Muscle layer of colon (tissue), 2 donors: ENCODE results near the gene MSLN.

ENCODE experiments used
- H3K27ac ChIP-seq: one replicate; pipeline ENCODE4 v1.7.0; 2013; ENCODE audit warnings: low read depth, mild to moderate bottlenecking, low read length, moderate library complexity
- H3K27me3 ChIP-seq, 2 donors: one replicate each; pipeline ENCODE4 v1.7.0; 2013; ENCODE audit warnings: low read length in 2 of 2, mild to moderate bottlenecking in 2 of 2; ENCODE audit not compliant: insufficient read depth in 2 of 2, control insufficient read depth in 1 of 2
- H3K36me3 ChIP-seq: one replicate; pipeline ENCODE4 v1.7.0; 2013; ENCODE audit warnings: mild to moderate bottlenecking, low read length; ENCODE audit not compliant: insufficient read depth
- H3K4me1 ChIP-seq: one replicate; pipeline ENCODE4 v1.7.0; 2013; ENCODE audit warnings: mild to moderate bottlenecking, low read length; ENCODE audit not compliant: insufficient read depth
- H3K4me3 ChIP-seq, 2 donors: one replicate each; pipeline ENCODE4 v1.7.0; 2013; ENCODE audit warnings: low read length in 2 of 2, low read depth in 1 of 2, mild to moderate bottlenecking in 1 of 2, moderate library complexity in 1 of 2
- H3K9ac ChIP-seq: one replicate; pipeline ENCODE4 v1.7.0; 2013; ENCODE audit warnings: low read length
- H3K9me3 ChIP-seq: one replicate; pipeline ENCODE4 v1.7.0; 2013; ENCODE audit warnings: mild to moderate bottlenecking, low read length
- donor health status: abdominal sarcoma.
- donor health status: Adenocarcinoma of cecum.

The MSLN gene

DNA sequence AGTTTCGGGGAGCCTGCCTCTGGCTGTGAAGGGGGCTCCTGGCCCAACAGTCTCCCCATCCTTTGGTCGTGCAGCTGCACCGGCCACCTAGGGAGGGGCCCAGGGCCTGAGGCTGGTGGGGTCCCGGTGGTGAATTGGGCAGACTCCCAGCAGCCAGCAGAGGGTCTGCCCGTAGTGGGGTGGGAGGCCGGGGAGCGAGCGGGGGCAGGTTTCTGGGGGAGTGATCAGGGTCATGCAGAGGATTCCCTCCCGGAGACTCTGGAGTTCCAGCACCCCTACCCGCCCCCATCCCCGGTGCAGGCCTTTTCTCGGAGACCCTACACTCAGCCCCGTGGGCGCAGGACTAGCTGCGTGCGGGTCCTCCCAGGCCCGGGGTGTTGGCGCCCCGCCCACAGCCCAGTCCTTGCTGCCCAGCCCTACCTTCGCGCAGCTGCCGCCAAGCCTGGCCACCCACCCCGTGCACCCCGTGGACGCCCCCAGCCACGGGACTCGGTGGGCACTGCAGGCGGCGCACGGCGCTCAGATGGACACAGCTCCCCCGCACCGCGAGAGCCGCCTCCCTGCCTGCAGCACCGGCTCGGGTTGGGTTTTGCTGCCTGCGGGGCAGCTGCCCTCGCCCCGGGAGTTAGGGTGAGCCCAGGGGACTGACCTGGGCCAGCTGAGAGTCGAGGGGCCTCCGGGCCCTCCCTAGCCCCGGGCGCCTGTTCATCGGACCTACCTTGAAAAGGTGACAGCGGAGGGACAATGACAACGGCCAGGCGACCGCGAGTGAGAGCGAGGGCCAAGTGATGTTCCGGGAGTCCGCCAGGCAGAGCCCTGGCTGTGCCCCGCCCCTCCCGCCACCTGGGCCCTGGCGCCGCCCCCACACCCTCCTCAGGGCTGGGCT, 39.7 kb downstream of the MSLN start, which contains the start of gene GNG13:
TSS of gene GNG13 (minus strand) at position 787 of the 886 bp plus-strand sequence. CDS start 1,657 bp downstream, outside the sequence.
- Histone ChIP-seq H3K9me3 (no peaks in the 10 kb centered on the region), H3K27ac (no peak within 1 kb of the TSS), H3K27me3 (peaks cover 7 to 59% of the 10 kb centered on the region in 2 donors), H3K9ac (no peak within 1 kb of the TSS), H3K36me3 (no peaks in the 10 kb centered on the region), H3K4me1 (no peaks in the 10 kb centered on the region), H3K4me3 (no peak within 1 kb of the TSS)

DNA sequence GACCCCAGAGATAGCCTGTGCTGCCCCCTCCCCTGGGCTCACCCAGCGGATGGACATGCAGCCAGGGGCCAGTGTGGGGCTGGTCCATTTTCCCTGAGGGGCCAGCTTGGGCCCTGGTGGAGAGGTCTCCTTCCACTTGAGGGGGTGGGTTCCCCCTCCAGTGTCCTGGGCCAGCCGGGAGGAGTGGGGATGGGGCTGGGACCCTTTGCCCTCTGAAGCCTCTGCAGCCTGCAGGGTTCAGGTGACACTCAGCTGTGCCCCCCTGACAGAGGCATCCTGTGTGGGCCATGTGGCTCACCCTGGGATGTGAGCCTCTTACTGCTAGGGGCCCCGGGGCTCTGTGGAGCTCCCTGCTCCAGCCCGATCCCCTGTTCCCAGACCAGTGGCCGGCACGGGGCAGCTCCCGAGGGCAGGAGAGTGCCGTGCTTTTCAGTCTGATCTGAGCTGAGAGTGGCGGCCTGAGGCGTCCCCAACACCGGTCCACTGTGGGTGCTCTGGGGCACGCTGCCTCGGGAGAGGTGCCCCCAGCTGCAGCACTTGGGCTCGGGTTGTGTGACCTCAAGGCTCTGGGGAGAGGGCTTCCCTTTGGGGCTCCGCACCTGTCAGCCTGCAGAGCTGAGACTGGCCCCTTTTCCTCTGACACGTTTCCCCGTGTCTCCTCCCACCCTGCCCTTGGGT, 40.4 kb downstream of the MSLN start:
- Histone ChIP-seq H3K36me3 (no peaks in the 10 kb centered on the region), H3K27ac (no peak overlapping the region), H3K27me3 (peaks cover 7 to 59% of the 10 kb centered on the region in 2 donors), H3K4me1 (no peaks in the 10 kb centered on the region), H3K4me3 (no peak overlapping the region), H3K9me3 (no peaks in the 10 kb centered on the region), H3K9ac (no peak overlapping the region)

DNA sequence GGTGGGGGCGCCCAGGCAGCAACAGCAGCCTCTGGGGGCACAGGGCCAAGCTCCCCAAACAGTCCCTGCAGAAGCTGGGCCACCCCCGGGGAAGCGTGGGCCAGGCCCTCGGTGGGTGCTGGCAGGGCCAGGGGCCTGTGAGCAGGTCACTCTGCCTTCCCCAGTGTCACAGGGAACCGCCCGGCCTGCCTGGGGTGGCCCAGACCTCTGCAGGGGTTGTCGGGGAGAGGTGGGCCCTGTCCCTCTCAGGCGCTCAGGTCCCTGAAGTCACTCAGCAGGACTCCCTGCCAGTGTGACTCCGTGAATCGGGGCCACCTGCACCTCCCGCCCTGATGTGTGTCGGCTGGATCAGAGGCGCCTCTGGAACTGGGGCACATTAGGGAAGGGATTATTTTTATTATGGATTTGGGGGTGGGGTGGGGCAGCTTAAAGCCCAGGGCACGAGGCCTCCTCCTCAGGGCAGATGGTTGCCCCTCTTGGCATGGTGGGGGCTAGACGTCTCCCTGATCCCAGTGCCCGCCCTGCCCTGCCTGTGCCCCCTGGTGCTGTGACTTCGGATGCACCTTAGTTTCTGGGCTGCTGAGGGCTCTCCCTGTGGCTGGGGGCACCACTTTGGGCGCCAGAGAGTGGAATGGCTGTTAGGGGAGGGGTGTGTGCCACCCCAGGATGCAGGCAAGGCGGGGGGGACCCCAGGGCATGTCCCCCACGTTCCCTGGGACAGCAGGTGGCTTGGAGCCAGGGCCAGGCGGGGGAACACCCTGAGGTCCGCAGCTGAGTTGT, 41.2 kb downstream of the MSLN start:
- Histone ChIP-seq H3K36me3 (no peaks in the 10 kb centered on the region), H3K4me3 (no peak overlapping the region), H3K9ac (no peak overlapping the region), H3K27ac (no peak overlapping the region), H3K4me1 (no peaks in the 10 kb centered on the region), H3K27me3 (peaks cover 7 to 51% of the 10 kb centered on the region in 2 donors), H3K9me3 (no peaks in the 10 kb centered on the region)

DNA sequence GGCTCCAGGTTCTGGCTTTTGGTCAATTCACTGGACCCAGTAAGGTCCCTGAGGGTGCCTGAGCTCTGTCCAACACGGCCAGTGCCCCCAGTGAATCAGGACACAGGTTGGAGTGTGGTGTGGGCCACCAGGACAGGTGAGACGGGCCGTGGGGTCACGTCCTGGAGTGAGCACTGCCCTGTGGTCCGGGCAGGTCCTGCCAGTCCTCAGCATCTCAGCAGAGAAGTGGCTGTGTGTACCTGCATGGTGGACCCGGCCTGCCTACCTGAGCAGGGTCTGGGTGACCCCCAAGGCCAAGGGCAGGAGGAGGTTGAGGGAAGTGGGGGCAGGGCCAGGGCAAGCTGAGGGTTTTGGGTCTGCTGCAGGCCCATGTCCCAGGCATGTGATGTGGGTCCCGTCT, 41.9 kb downstream of the MSLN start:
- no peaks in the 10 kb centered on the region for H3K4me1 ChIP-seq
- H3K27me3 ChIP-seq: peaks cover 7 to 46% of the 10 kb centered on the region in 2 donors

DNA sequence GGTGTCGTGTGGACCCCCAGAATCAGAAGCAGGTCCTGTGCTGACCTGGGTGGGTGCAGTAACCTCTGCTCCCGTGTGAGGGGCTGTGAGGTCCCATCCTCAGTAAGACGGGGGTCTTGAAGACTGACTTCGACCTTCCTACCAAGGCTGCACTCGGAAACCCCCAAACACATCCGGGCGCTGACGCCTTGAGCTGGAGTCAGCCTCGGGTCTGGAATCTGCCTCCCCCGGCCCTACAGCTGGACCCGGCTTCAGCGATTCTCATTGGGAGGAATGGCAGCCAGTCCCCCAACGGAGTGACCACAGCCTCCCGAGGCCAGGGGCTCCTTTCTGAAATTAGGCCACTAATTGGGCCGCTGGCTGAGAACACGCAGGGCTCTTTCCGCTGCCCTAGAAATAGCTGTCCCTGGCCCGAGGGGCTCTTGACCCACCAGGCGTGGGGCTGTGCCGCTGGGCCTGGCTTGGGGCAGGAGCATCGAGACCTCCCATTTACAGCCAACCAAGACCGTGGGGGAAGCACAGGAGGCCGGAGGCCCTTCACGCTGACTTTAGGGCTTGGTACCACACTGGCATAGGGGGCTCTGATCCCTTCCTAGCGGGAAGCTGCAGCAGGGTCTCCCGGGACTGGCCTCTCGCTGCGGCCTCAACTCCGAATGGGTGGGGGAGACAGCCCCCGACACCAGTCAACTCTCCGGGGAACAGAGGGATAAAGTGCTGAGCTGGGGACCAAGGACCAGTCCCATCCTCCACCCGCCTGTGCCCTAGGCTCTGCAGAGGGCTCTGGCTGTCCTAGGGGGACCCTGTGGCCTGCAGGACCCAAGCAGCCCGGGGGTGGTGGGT, 42.6 kb downstream of the MSLN start:
- peaks cover 7 to 44% of the 10 kb centered on the region in 2 donors for H3K27me3 ChIP-seq
- no peaks in the 10 kb centered on the region for H3K9me3 ChIP-seq
- no peaks in the 10 kb centered on the region for H3K36me3 ChIP-seq
- H3K9ac ChIP-seq: no peak overlapping the region
- H3K4me3 ChIP-seq: no peak overlapping the region
- H3K27ac ChIP-seq: no peak overlapping the region
- H3K4me1 ChIP-seq: no peaks in the 10 kb centered on the region

More for the DNA sequence above, 41.9 kb downstream of the MSLN start:
- Histone ChIP-seq H3K9ac (no peak overlapping the region), H3K27ac (no peak overlapping the region), H3K4me3 (no peak overlapping the region), H3K9me3 (no peaks in the 10 kb centered on the region), H3K36me3 (no peaks in the 10 kb centered on the region)

DNA sequence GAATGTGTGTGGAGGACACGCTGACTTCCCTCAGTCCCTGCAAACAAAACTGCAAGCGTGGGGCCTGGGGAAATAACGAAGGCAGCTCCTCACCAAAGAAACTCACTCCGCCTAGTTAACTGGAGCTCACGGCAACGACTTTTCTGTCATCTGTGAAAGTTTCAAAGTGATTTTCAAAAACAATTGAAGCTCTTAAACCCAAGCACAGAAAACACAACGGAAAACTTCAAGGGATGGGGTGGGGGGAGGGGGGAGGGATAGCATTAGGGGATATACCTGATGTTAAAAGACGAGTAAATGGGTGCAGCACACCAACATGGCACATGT, 43.2 kb downstream of the MSLN start:
- Histone ChIP-seq H3K9ac (no peak overlapping the region), H3K36me3 (no peaks in the 10 kb centered on the region), H3K9me3 (no peaks in the 10 kb centered on the region), H3K27ac (no peak overlapping the region), H3K4me3 (no peak overlapping the region), H3K4me1 (peaks cover 5% of the 10 kb centered on the region), H3K27me3 (peaks cover 7 to 39% of the 10 kb centered on the region in 2 donors)

DNA sequence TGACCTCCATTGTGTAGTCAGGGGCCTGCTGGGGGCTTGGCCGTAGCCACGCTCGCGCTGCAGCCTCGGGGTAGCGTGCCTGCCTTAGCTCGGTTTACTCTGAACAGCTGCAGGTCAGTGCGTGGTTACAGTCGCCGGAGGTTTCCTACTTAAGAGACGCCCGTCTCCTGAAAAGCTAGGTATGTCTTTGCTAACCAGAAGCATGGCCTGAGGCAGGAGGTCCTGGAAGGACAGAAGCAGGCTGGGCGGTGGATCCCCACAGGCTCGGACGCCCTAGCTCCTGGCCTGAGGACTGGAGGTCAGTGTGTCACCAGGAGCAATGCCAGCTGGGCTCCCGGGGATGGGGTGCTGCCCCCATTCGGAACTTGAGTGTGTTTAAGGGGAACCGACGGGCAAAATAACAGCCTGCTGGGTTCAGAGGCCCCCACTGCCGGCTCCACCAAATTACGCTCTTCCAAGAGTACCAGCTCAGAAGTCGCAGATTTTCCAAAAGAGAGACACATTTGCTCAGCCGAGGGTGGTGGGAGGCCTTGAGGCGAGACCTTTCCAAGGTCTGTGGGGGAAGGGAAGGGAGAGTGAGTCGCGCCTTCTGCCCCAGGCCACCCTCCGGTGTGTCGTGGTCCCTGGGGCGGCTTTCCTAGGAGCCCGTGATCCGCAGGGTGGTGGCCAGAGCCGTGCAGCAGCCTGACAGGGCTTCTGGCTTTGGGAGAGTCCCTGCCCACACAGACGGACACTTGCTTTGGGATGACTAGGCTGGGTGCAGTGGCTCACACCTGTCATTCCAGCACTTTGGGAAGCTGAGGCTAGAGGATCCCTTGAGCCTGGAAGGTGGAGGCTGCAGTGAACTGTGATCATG, 43.9 kb downstream of the MSLN start:
- H3K4me1 ChIP-seq: peaks cover 7% of the 10 kb centered on the region
- H3K27me3 ChIP-seq: peaks cover 7 to 35% of the 10 kb centered on the region in 2 donors
- H3K9me3 ChIP-seq: no peaks in the 10 kb centered on the region
- no peak overlapping the region for H3K27ac ChIP-seq
- H3K4me3 ChIP-seq: no peak overlapping the region
- no peaks in the 10 kb centered on the region for H3K36me3 ChIP-seq
- H3K9ac ChIP-seq: no peak overlapping the region

DNA sequence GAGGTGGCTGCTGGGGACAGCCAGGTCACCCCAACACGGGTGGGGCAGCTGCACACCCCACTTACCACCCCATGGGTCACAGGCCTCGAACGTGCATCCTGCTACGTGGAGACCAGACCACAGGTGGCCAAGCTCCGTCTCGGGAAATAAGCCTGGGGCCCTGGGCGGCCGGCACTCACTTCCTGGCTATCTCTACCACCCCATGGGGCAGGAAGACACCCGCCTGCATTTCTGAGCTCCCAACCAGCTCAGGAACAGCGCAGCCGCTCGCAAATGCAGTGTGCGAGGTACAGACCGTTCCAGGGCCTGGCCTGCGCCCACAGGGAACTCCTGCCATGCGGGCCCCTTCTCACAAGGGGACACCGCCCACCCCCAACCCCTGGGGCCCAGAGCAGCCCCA, 44.9 kb downstream of the MSLN start:
- no peaks in the 10 kb centered on the region for H3K36me3 ChIP-seq
- peaks cover 7 to 29% of the 10 kb centered on the region in 2 donors for H3K27me3 ChIP-seq
- no peak overlapping the region for H3K27ac ChIP-seq
- no peaks in the 10 kb centered on the region for H3K9me3 ChIP-seq
- H3K4me3 ChIP-seq: no peak overlapping the region
- H3K4me1 ChIP-seq: peaks cover 7% of the 10 kb centered on the region
- H3K9ac ChIP-seq: no peak overlapping the region

DNA sequence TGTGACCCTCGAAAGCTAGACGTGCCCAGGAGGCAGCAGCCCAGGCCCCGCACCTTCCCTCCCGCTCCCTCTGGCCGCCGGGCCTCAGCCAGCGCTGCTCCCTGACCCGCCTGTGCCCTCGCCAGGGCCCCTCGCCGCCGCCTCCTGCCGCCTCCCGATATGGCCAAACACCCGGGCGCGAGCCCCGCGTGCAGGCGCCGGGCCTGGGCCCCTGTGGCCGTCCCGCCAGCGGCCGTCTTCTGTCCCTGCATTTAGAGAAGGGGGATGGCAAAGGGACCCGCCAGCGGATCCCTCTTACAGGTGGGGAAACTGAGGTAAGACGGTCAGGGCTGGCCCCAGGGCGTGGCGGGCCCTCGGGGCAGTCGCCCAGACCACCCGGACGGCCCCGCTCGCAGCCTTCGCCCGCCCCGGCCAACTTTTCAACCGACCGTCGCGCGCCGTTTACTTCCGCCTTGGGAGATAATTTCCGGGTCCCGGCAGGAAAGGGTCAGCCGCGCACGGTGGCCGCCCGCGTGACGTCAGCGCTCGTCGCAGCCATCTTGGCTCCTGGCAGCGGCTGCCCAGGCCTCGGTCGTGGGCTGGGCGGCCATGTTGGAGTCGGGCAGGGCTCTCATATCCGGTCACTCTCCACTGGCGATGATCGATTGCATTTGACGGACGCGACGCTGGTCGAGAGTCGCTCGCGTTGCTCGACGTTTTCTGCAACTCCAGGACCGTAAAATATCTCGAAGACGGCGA, 47.0 kb downstream of the MSLN start:
- H3K9ac ChIP-seq: peak overlapping the region; percentile 57
- peaks cover 0 to 15% of the 10 kb centered on the region in 2 donors for H3K27me3 ChIP-seq
- H3K27ac ChIP-seq: peak overlapping the region; percentile 61
- H3K4me3 ChIP-seq: peak overlapping the region; percentile 70 to 91
- H3K36me3 ChIP-seq: no peaks in the 10 kb centered on the region
- H3K9me3 ChIP-seq: no peaks in the 10 kb centered on the region
- H3K4me1 ChIP-seq: peaks cover 7% of the 10 kb centered on the region

DNA sequence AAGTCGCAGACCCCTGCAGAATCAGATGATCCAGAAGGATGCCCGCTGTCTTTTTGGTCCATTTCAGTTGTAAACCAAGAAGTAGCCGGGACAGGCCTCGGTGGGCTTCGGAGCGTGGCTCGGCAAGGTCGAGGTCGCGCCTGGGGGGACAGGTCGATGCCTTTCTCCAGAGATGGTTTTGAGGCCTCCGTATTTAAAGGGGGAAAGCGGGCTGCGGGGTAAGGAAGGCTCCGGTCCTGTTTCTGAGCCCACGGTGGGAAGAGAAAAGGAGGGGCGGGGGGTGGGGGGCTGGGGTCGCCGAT, 47.5 kb downstream of the MSLN start:
- Histone ChIP-seq H3K9me3 (no peaks in the 10 kb centered on the region), H3K9ac (no peak overlapping the region), H3K4me3 (peak overlapping the region; percentile 70 to 91), H3K36me3 (no peaks in the 10 kb centered on the region), H3K27me3 (peaks cover 0 to 11% of the 10 kb centered on the region in 2 donors), H3K4me1 (peaks cover 7% of the 10 kb centered on the region), H3K27ac (peak overlapping the region; percentile 61)
